ENCODE measurements around the gene ARMH3. TPM values are rescaled to one million over a fixed set of nuclear protein-coding genes. Genes with fewer than 3 reads are reported as not detected.

Gene ARMH3
- polyA plus RNA-seq, 1 experiment = 19.8 TPM

DNA sequence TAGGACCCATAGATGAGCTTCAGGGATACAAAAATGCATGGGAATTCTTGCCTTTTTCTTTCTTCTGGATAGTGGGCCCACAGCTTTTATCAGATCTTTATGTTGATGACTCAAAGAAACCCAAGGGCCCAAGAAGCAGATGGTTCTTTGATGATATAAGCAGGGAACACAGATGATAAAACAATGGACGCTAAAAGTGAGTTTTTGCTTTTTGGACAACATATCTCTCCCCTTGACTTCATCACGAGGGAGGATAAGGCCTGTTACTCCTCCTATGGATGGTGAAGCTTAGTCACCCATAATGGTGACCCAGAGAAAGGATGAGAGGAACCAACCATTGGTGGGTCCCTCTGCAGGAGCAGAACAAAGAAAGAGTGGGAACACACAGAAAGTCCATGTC, 231.2 kb downstream of the ARMH3 start:
- H3K4me3 ChIP-seq (ENCODE audit: low read depth, low read length) = no peak overlapping the region
- DNase-seq (ENCODE audit: low read depth, low spot score) = no peak
- CTCF ChIA-PET = interaction anchor here (1.0 kb wide), 1 partner anchor 12 kb away, joined by 9 read pairs; no protein-coding TSS in a partner anchor
- no peaks in the 10 kb centered on the region; the same call in 1 of the 2 replicates for H3K9me3 ChIP-seq (ENCODE audit: control insufficient read depth, insufficient read depth, low read length)
- H3K27me3 ChIP-seq (ENCODE audit: control insufficient read depth, insufficient read depth, low read length) = no peaks in the 10 kb centered on the region
- TF ChIP-seq CTCF (IDR thresholded peaks at IDR 0.05; ENCODE audit: low read depth, low read length) = no peak
- H3K27ac ChIP-seq (ENCODE audit: low read depth, low read length) = peak overlapping the region; percentile 11
- POLR2A ChIA-PET = no interaction called here

GRCh38 chr10:101818872-101819633, 236.9 kb downstream of the ARMH3 start:
- H3K27ac ChIP-seq (ENCODE audit: low read depth, low read length) = peak overlapping the region; percentile 57
- no peaks in the 10 kb centered on the region for H3K27me3 ChIP-seq (ENCODE audit: control insufficient read depth, insufficient read depth, low read length)
- DNase-seq (ENCODE audit: low read depth, low spot score) = no peak
- no peaks in the 10 kb centered on the region; the same call in 1 of the 2 replicates for H3K9me3 ChIP-seq (ENCODE audit: control insufficient read depth, insufficient read depth, low read length)
- ChIA-PET CTCF (interaction anchor here (0.6 to 2.9 kb wide), 7 partner anchors 17 to 215 kb away, joined by 3 to 19 read pairs (median 5); no protein-coding TSS in a partner anchor), POLR2A (interaction anchor here (0.6 to 2.0 kb wide), 15 partner anchors 8 to 776 kb away, joined by 3 to 17 read pairs (median 4); partner anchors contain the start of genes ARMH3, DPCD, HPS6 and NPM3)
- peak overlapping the region; percentile 98 for H3K4me3 ChIP-seq (ENCODE audit: low read depth, low read length)
- no peak for TF ChIP-seq CTCF (IDR thresholded peaks at IDR 0.05; ENCODE audit: low read depth, low read length)

- POLR2A ChIA-PET = interaction anchor here (0.6 to 2.0 kb wide), 20 partner anchors 9 to 1579 kb away, joined by 3 to 17 read pairs (median 4); partner anchors contain the start of genes ARMH3, DPCD, HPS6 and NPM3
- H3K4me3 ChIP-seq (ENCODE audit: low read depth, low read length) = peak within 1 kb of the TSS; percentile 98
- no peak for TF ChIP-seq CTCF (IDR thresholded peaks at IDR 0.05; ENCODE audit: low read depth, low read length)
- no peaks in the 10 kb centered on the region; the same call in 1 of the 2 replicates for H3K9me3 ChIP-seq (ENCODE audit: control insufficient read depth, insufficient read depth, low read length)
- H3K27me3 ChIP-seq (ENCODE audit: control insufficient read depth, insufficient read depth, low read length) = no peaks in the 10 kb centered on the region
- CTCF ChIA-PET = interaction anchor here (0.6 to 2.9 kb wide), 7 partner anchors 17 to 759 kb away, joined by 3 to 19 read pairs (median 6); no protein-coding TSS in a partner anchor
- DNase-seq (ENCODE audit: low read depth, low spot score) = peak; percentile 100
- peak within 1 kb of the TSS; percentile 90 for H3K27ac ChIP-seq (ENCODE audit: low read depth, low read length)
Observed at GRCh38 chr10:101818119-101818871, 237.7 kb downstream of the ARMH3 start, which contains the start of gene OGA. Gene OGA (minus strand): TSS chr10:101818444. CDS start chr10:101818022, 422 bp downstream.

GRCh38 chr10:101817337-101818118, 238.4 kb downstream of the ARMH3 start:
- Histone ChIP-seq H3K27ac (ENCODE audit: low read depth, low read length) (peak overlapping the region; percentile 90), H3K9me3 (ENCODE audit: control insufficient read depth, insufficient read depth, low read length) (no peaks in the 10 kb centered on the region; the same call in 1 of the 2 replicates), H3K27me3 (ENCODE audit: control insufficient read depth, insufficient read depth, low read length) (no peaks in the 10 kb centered on the region), H3K4me3 (ENCODE audit: low read depth, low read length) (peak overlapping the region; percentile 98)
- TF ChIP-seq CTCF (IDR thresholded peaks at IDR 0.05; ENCODE audit: low read depth, low read length) = no peak
- ChIA-PET POLR2A (interaction anchor here (0.6 to 2.0 kb wide), 19 partner anchors 10 to 1579 kb away, joined by 3 to 17 read pairs (median 3); partner anchors contain the start of genes ARMH3, DPCD, HPS6 and NPM3), CTCF (interaction anchor here (0.7 to 2.9 kb wide), 4 partner anchors 23 to 758 kb away, joined by 3 to 19 read pairs (median 7); no protein-coding TSS in a partner anchor)
- DNase-seq (ENCODE audit: low read depth, low spot score) = peak; percentile 90
